Astrocyte (in vitro differentiated cells and primary cell): ENCODE measurements around the gene BDP1.

ENCODE experiments used
- EZH2 ChIP-seq: IDR thresholded peaks from 2 replicates; pipeline ENCODE4 v1.6.1; 2012; ENCODE audit warnings: mild to moderate bottlenecking, low read length, inconsistent platforms; ENCODE audit not compliant: insufficient read depth
- TF ChIP-seq, protein P1 (sequence below): IDR thresholded peaks from 2 replicates; pipeline ENCODE4 v1.5.1; 2011; ENCODE audit warnings: low read depth, mild to moderate bottlenecking, inconsistent platforms, low read length, moderate library complexity; ENCODE audit not compliant: insufficient read depth

DNA sequence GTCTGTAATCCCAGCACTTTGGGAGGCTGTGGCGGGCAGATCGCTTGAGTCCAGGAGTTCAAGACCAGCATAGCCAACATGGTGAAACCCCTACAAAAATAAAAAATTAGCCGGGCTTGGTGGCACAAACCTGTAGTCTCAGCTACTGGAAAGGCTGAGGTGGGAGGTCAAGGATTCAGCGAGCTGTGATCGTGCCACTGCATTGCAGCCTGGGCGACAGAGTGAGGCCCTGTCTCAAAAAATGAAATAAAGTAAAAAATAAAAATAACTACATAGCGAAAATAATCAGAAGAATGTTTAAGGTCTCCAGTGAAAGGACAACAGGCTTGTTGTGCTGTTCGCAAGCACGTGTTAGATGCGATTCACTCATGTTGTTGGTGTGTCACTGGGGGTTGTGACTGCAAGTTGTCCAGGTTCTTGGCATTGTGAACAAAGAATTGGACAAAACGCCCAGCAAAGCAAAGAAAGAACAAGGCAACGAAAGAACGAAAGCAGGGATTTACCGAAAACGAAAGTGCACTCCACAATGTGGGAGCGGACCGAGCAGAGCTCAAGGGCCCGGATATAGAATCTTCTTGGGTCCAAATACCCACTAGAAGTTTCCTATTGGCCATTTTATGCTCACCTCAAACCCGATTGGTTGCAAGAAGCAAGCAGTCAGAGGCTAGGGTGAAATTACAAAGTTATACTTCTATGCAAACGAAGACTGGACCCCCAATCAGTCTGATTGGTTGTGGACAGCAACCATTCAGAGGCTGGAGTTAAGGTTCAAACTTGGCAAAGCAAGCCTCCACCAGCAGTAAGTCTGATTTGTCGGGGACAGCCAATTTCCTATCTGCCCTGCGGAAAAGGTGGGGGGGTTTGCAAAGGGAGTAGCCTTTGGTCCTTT, 130.8 kb downstream of the BDP1 start:
- TF ChIP-seq, protein P1, sequence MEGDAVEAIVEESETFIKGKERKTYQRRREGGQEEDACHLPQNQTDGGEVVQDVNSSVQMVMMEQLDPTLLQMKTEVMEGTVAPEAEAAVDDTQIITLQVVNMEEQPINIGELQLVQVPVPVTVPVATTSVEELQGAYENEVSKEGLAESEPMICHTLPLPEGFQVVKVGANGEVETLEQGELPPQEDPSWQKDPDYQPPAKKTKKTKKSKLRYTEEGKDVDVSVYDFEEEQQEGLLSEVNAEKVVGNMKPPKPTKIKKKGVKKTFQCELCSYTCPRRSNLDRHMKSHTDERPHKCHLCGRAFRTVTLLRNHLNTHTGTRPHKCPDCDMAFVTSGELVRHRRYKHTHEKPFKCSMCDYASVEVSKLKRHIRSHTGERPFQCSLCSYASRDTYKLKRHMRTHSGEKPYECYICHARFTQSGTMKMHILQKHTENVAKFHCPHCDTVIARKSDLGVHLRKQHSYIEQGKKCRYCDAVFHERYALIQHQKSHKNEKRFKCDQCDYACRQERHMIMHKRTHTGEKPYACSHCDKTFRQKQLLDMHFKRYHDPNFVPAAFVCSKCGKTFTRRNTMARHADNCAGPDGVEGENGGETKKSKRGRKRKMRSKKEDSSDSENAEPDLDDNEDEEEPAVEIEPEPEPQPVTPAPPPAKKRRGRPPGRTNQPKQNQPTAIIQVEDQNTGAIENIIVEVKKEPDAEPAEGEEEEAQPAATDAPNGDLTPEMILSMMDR, result no peak
- TF ChIP-seq EZH2, result no peak
